GM12878 (cell line): Measurements from ENCODE around the gene MRPL22.
A peak's percentile ranks its signal among the peaks of the same experiment; 100 is the strongest.

Experiments
- ASH2L ChIP-seq: fragments of 300-600, 200-600 bp; sonication (generic); IDR thresholded peaks from 2 replicates; pipeline ENCODE4 v1.6.1; 2017; ENCODE audit warnings: low read depth, mild to moderate bottlenecking, borderline replicate concordance
- CREB1 ChIP-seq: IDR thresholded peaks from 2 replicates; pipeline ENCODE4 v1.6.1; 2012; ENCODE audit warnings: low read depth, mild to moderate bottlenecking, inconsistent platforms
- GABPA ChIP-seq: IDR thresholded peaks from 2 replicates; pipeline ENCODE4 v1.6.1; 2014; ENCODE audit warnings: antibody characterized with exemption, low read depth, mild to moderate bottlenecking, inconsistent platforms
- HDAC2 ChIP-seq: fragments of 200-600 bp; sonication (generic); IDR thresholded peaks from 2 replicates; pipeline ENCODE4 v1.6.1; 2017
- MEF2A ChIP-seq: IDR thresholded peaks from 2 replicates; pipeline ENCODE4 v1.6.1; 2011; ENCODE audit warnings: low read depth, mild to moderate bottlenecking, low read length, moderate library complexity; ENCODE audit not compliant: insufficient read depth
- NRF1 ChIP-seq: conservative IDR thresholded peaks from 2 replicates; pipeline ENCODE4 v1.6.1; 2011; ENCODE audit warnings: mild to moderate bottlenecking, low read depth, low read length, improper control_type of control experiment
- POLR2A ChIP-seq: IDR thresholded peaks from 2 replicates; pipeline ENCODE4 v1.6.1; 2011; ENCODE audit warnings: low read depth, mild to moderate bottlenecking, low read length
- SMAD1 ChIP-seq: fragments of 450-650 bp; IDR thresholded peaks from 2 replicates; pipeline ENCODE4 v1.6.1; 2018; ENCODE audit warnings: mild to moderate bottlenecking, low read depth; ENCODE audit not compliant: partially characterized antibody
- YY1 ChIP-seq: IDR thresholded peaks from 2 replicates; pipeline ENCODE4 v1.6.1; 2011; ENCODE audit warnings: low read depth, mild to moderate bottlenecking, low read length
- TF ChIP-seq, protein P1 (sequence below), 3 experiments: IDR thresholded peaks in 2 of 3; conservative IDR thresholded peaks in 1 of 3; 2 replicates each; pipeline ENCODE4 v1.5.1; 2011; ENCODE audit warnings: low read depth in 3 of 3, low read length in 3 of 3, mild to moderate bottlenecking in 3 of 3, control low read depth in 2 of 3, moderate library complexity in 2 of 3, inconsistent platforms in 1 of 3, mixed read lengths in 1 of 3; ENCODE audit not compliant: control insufficient read depth in 2 of 3, insufficient read depth in 1 of 3; ENCODE audit errors: extremely low read depth in 1 of 3

DNA sequence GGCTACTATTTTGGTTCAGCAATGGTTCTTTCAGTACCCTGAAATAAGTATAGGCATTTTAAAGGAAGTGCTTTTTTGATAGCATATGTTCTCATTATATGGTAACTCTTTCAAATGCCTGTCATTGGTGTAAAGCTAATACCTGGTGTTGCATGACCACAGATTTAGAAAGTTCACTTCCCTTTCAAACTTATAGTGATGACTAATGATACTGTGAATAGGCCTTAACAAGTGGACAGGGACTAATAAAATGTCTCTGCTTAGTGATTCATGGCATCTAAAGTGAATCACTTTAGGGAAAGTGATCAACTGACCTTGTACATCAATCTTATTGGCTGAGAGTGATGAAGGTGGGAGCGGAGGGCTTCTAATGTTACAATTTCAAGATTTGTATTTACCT lies 21.6 kb downstream of the MRPL22 start:
- TF ChIP-seq CREB1 (peak; percentile 54; the same call in 1 of the 2 replicates), POLR2A (no peak), ASH2L (no peak), YY1 (no peak), GABPA (0 out of 2 replicates have a peak, but pooled peaks have one; percentile 11), SMAD1 (no peak), NRF1 (no peak), MEF2A (peak; percentile 59; the same call in 1 of the 2 replicates), HDAC2 (no peak)
- TF ChIP-seq, protein P1, sequence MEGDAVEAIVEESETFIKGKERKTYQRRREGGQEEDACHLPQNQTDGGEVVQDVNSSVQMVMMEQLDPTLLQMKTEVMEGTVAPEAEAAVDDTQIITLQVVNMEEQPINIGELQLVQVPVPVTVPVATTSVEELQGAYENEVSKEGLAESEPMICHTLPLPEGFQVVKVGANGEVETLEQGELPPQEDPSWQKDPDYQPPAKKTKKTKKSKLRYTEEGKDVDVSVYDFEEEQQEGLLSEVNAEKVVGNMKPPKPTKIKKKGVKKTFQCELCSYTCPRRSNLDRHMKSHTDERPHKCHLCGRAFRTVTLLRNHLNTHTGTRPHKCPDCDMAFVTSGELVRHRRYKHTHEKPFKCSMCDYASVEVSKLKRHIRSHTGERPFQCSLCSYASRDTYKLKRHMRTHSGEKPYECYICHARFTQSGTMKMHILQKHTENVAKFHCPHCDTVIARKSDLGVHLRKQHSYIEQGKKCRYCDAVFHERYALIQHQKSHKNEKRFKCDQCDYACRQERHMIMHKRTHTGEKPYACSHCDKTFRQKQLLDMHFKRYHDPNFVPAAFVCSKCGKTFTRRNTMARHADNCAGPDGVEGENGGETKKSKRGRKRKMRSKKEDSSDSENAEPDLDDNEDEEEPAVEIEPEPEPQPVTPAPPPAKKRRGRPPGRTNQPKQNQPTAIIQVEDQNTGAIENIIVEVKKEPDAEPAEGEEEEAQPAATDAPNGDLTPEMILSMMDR (IDR thresholded peaks at IDR 0.05 in 2 of 3, conservative IDR thresholded peaks at IDR 0.05 in 1 of 3; ENCODE audit: control insufficient read depth in 2 of 3, extremely low read depth in 1 of 3, insufficient read depth in 1 of 3, low read depth in 3 of 3, low read length in 3 of 3) = no peak
